ENCODE measurements around the gene YPEL2.

YPEL2 gene

GRCh38 chr17:59353936-59354755, 22.7 kb downstream of the YPEL2 start:
- H3K36me3 ChIP-seq (ENCODE audit: low read length) = no peaks in the 10 kb centered on the region
- TF ChIP-seq EZH2phosphoT487 (conservative IDR thresholded peaks at IDR 0.05; ENCODE audit: low read length) (no peak), CTCF (IDR thresholded peaks at IDR 0.05; ENCODE audit: insufficient read depth, low read length, poor library complexity, severe bottlenecking) (no peak)
- H3K79me2 ChIP-seq (ENCODE audit: insufficient read depth, low read length) = no peaks in the 10 kb centered on the region
- H4K20me1 ChIP-seq (ENCODE audit: low read depth, low read length) = no peaks in the 10 kb centered on the region
- H3K9me3 ChIP-seq (ENCODE audit: insufficient read depth, low read length) = no peaks in the 10 kb centered on the region
- no peak overlapping the region for H2AFZ ChIP-seq (ENCODE audit: low read depth, low read length, severe bottlenecking)
- no peaks in the 10 kb centered on the region for H3K27me3 ChIP-seq (ENCODE audit: low read length)
- no peak overlapping the region for H3K9ac ChIP-seq (ENCODE audit: low read length)
- H3K4me2 ChIP-seq (ENCODE audit: low read depth, low read length, poor library complexity, severe bottlenecking) = no peak overlapping the region
- no peak overlapping the region for H3K27ac ChIP-seq (ENCODE audit: low read depth, low read length)
- H3K4me3 ChIP-seq (ENCODE audit: insufficient read depth, low read length, poor library complexity, severe bottlenecking) = no peak overlapping the region
- H3F3A ChIP-seq (ENCODE audit: insufficient read depth) = no peaks in the 10 kb centered on the region
- H3K9me2 ChIP-seq (replicated peaks; ENCODE audit: insufficient read depth, low read length) = no peaks in the 10 kb centered on the region

GRCh38 chr17:59355030-59355701, 23.7 kb downstream of the YPEL2 start:
- H3K4me3 ChIP-seq (ENCODE audit: insufficient read depth, low read length, poor library complexity, severe bottlenecking) = no peak overlapping the region
- no peaks in the 10 kb centered on the region for H3K9me2 ChIP-seq (replicated peaks; ENCODE audit: insufficient read depth, low read length)
- H3K9me3 ChIP-seq (ENCODE audit: insufficient read depth, low read length) = no peaks in the 10 kb centered on the region
- H4K20me1 ChIP-seq (ENCODE audit: low read depth, low read length) = no peaks in the 10 kb centered on the region
- H3K9ac ChIP-seq (ENCODE audit: low read length) = no peak overlapping the region
- no peaks in the 10 kb centered on the region for H3K36me3 ChIP-seq (ENCODE audit: low read length)
- H2AFZ ChIP-seq (ENCODE audit: low read depth, low read length, severe bottlenecking) = no peak overlapping the region
- no peaks in the 10 kb centered on the region for H3K27me3 ChIP-seq (ENCODE audit: low read length)
- no peaks in the 10 kb centered on the region for H3F3A ChIP-seq (ENCODE audit: insufficient read depth)
- no peak overlapping the region for H3K27ac ChIP-seq (ENCODE audit: low read depth, low read length)
- no peak for TF ChIP-seq EZH2phosphoT487 (conservative IDR thresholded peaks at IDR 0.05; ENCODE audit: low read length)
- no peak for TF ChIP-seq CTCF (IDR thresholded peaks at IDR 0.05; ENCODE audit: insufficient read depth, low read length, poor library complexity, severe bottlenecking)
- H3K79me2 ChIP-seq (ENCODE audit: insufficient read depth, low read length) = no peaks in the 10 kb centered on the region
- H3K4me2 ChIP-seq (ENCODE audit: low read depth, low read length, poor library complexity, severe bottlenecking) = no peak overlapping the region

- H3K4me3 ChIP-seq (ENCODE audit: insufficient read depth, low read length, poor library complexity, severe bottlenecking) = no peak overlapping the region
- H3K9me2 ChIP-seq (replicated peaks; ENCODE audit: insufficient read depth, low read length) = no peaks in the 10 kb centered on the region
- TF ChIP-seq CTCF (IDR thresholded peaks at IDR 0.05; ENCODE audit: insufficient read depth, low read length, poor library complexity, severe bottlenecking) (no peak), EZH2phosphoT487 (conservative IDR thresholded peaks at IDR 0.05; ENCODE audit: low read length) (no peak)
- no peaks in the 10 kb centered on the region for H3K9me3 ChIP-seq (ENCODE audit: insufficient read depth, low read length)
- no peaks in the 10 kb centered on the region for H3K27me3 ChIP-seq (ENCODE audit: low read length)
- H4K20me1 ChIP-seq (ENCODE audit: low read depth, low read length) = no peaks in the 10 kb centered on the region
- H3K9ac ChIP-seq (ENCODE audit: low read length) = no peak overlapping the region
- no peaks in the 10 kb centered on the region for H3K36me3 ChIP-seq (ENCODE audit: low read length)
- no peaks in the 10 kb centered on the region for H3K79me2 ChIP-seq (ENCODE audit: insufficient read depth, low read length)
- H3F3A ChIP-seq (ENCODE audit: insufficient read depth) = no peaks in the 10 kb centered on the region
- no peak overlapping the region for H3K27ac ChIP-seq (ENCODE audit: low read depth, low read length)
- no peak overlapping the region for H3K4me2 ChIP-seq (ENCODE audit: low read depth, low read length, poor library complexity, severe bottlenecking)
- H2AFZ ChIP-seq (ENCODE audit: low read depth, low read length, severe bottlenecking) = no peak overlapping the region
Observed at GRCh38 chr17:59355702-59356325, 24.4 kb downstream of the YPEL2 start.

All from SU-DHL-6 (cell line).